BJ (cell line): ENCODE results near the gene SLC8A2. TPM values are rescaled to one million over a fixed set of nuclear protein-coding genes. Genes with fewer than 3 reads are reported as not detected.

ENCODE experiments used
- CTCF ChIA-PET: fragments of 350-600 bp; formaldehyde crosslinking; extraction: SDS; loops from one replicate; lab custom pipeline; 2021; ENCODE audit warnings: antibody characterized with exemption, inconsistent platforms; lab: Yijun Ruan, JAX
- POLR2A ChIA-PET: fragments of 300-600 bp; sonication (Branson Sonifier 250); formaldehyde crosslinking; extraction: SDS; loops from one replicate; lab custom pipeline; 2021; ENCODE audit warnings: antibody characterized with exemption; lab: Charles Lee
- DNase-seq: peaks from one replicate; pipeline ENCODE4 v3.0.0-alpha.2; 2011; ENCODE audit warnings: low read depth
- H3K27me3 ChIP-seq: 2 replicates; pipeline ENCODE4 v1.6.0; 2011; ENCODE audit warnings: low read length; ENCODE audit not compliant: control insufficient read depth, insufficient read depth
- H3K36me3 ChIP-seq: 2 replicates; pipeline ENCODE4 v1.5.1; 2011; ENCODE audit warnings: low read length; ENCODE audit not compliant: control insufficient read depth, insufficient read depth
- H3K4me3 ChIP-seq: 2 replicates; pipeline ENCODE4 v1.5.1; 2011; ENCODE audit warnings: low read depth, mild to moderate bottlenecking, control low read depth, low read length
- CTCF ChIP-seq: IDR thresholded peaks from 2 replicates; pipeline ENCODE4 v1.5.1; 2011; ENCODE audit warnings: low read depth, mild to moderate bottlenecking, control low read depth, inconsistent platforms, low read length, moderate library complexity; ENCODE audit not compliant: insufficient read depth
- polyA plus RNA-seq: library from polyadenylated mRNA; depleted of rRNA; stranded (reverse); fragments of >200 nt; gene quantifications from 2 replicates; pipeline ENCODE4 v1.2.3, GENCODE V29; 2011

SLC8A2 gene
- polyA plus RNA-seq, 1 experiment, result 0.02 TPM

- CTCF ChIA-PET, result interaction anchor here (2.4 kb wide), 1 partner anchor 82 kb away, joined by 10 read pairs; no protein-coding TSS in a partner anchor
- POLR2A ChIA-PET, result no interaction called here
- no peak for DNase-seq
- H3K36me3 ChIP-seq, result no peaks in the 10 kb centered on the region
- TF ChIP-seq CTCF, result no peak
- peaks cover 5% of the 10 kb centered on the region; the same call in 1 of the 2 replicates for H3K27me3 ChIP-seq
- no peak overlapping the region for H3K4me3 ChIP-seq
These were observed 46.4 kb upstream of the SLC8A2 start for GRCh38 chr19:47518139-47518538.

GRCh38 chr19:47514869-47515588 is 43.3 kb upstream of the SLC8A2 start, which contains the start of gene NAPA:
TSS of gene NAPA (minus strand) at chr19:47515063. CDS start at chr19:47514940, 123 bp downstream.
- ChIA-PET POLR2A (no interaction called here), CTCF (interaction anchor here (0.7 to 2.8 kb wide), 35 partner anchors 10 to 191 kb away, joined by 3 to 25 read pairs (median 5); partner anchors contain the start of genes BICRA and KPTN)
- peaks cover 3% of the 10 kb centered on the region; the same call in 1 of the 2 replicates for H3K36me3 ChIP-seq

GRCh38 chr19:47514151-47514868 is 42.6 kb upstream of the SLC8A2 start:
- CTCF ChIA-PET, result interaction anchor here (1.0 to 2.8 kb wide), 8 partner anchors 11 to 186 kb away, joined by 3 to 25 read pairs (median 8); partner anchors contain the start of gene KPTN
- TF ChIP-seq CTCF, result no peak
- POLR2A ChIA-PET, result no interaction called here

More at GRCh38 chr19:47514869-47515588, 43.3 kb upstream of the SLC8A2 start, which contains the start of gene NAPA:
- peak within 1 kb of the TSS; percentile 78 for H3K4me3 ChIP-seq
- peak; percentile 99 for DNase-seq
- TF ChIP-seq CTCF, result no peak
- 0 out of 2 replicates have a peak, but pooled peaks cover 1% of the 10 kb centered on the region for H3K27me3 ChIP-seq

GRCh38 chr19:47512948-47513319 is 41.2 kb upstream of the SLC8A2 start:
- Histone ChIP-seq H3K36me3 (peaks cover 3% of the 10 kb centered on the region), H3K27me3 (no peaks in the 10 kb centered on the region), H3K4me3 (no peak overlapping the region)
- no peak for DNase-seq
- ChIA-PET CTCF (interaction anchor here (0.9 to 1.7 kb wide), 3 partner anchors 11 to 29 kb away, joined by 3 to 6 read pairs (median 3); partner anchors contain the start of gene KPTN), POLR2A (no interaction called here)
- no peak for TF ChIP-seq CTCF

More at GRCh38 chr19:47514151-47514868, 42.6 kb upstream of the SLC8A2 start:
- DNase-seq, result no peak
- peaks cover 3% of the 10 kb centered on the region; the same call in 1 of the 2 replicates for H3K36me3 ChIP-seq
- H3K4me3 ChIP-seq, result peak overlapping the region; percentile 78
- H3K27me3 ChIP-seq, result no peaks in the 10 kb centered on the region
